ENCODE data around the gene VAV3. TPM values are rescaled to one million over a fixed set of nuclear protein-coding genes. Genes with fewer than 3 reads are reported as not detected.
"Not testable (repeated sequence)": the region's sequence is repeated elsewhere in the genome, so short reads cannot be mapped to it uniquely, and the experiment has no call there.

VAV3 gene
- total RNA-seq, 2 experiments from 2014 or later: 1.2 to 1.3 TPM

GRCh38 chr1:107867422-107867821 is 97.6 kb downstream of the VAV3 start:
- peaks cover 16% of the 10 kb centered on the region for H3K9me3 Mint-ChIP-seq
- H3K4me1 Mint-ChIP-seq: peaks cover 16% of the 10 kb centered on the region
- no peaks in the 10 kb centered on the region for H3K36me3 Mint-ChIP-seq (ENCODE audit: low read depth)
- POLR2A ChIA-PET: no interaction called here
- no peaks in the 10 kb centered on the region for H3K27me3 Mint-ChIP-seq
- H3K4me3 Mint-ChIP-seq: no peak overlapping the region
- DNase-seq: no peak
- CTCF ChIA-PET: interaction anchor here (1.7 kb wide), 1 partner anchor 15 kb away, joined by 4 read pairs; no protein-coding TSS in a partner anchor
- no peak overlapping the region for H3K27ac Mint-ChIP-seq

GRCh38 chr1:107866870-107867269 is 98.1 kb downstream of the VAV3 start:
- no peak overlapping the region for H3K27ac Mint-ChIP-seq
- peaks cover 21% of the 10 kb centered on the region for H3K9me3 Mint-ChIP-seq
- ChIA-PET CTCF (interaction anchor here (1.7 kb wide), 1 partner anchor 16 kb away, joined by 4 read pairs; no protein-coding TSS in a partner anchor), POLR2A (no interaction called here)
- peaks cover 21% of the 10 kb centered on the region for H3K4me1 Mint-ChIP-seq
- H3K27me3 Mint-ChIP-seq: no peaks in the 10 kb centered on the region
- H3K36me3 Mint-ChIP-seq (ENCODE audit: low read depth): peaks cover under 1% of the 10 kb centered on the region
- DNase-seq: no peak
- no peak overlapping the region for H3K4me3 Mint-ChIP-seq

GRCh38 chr1:107865627-107866026 is 99.4 kb downstream of the VAV3 start:
- Mint-ChIP-seq H3K9me3 (peaks cover 29% of the 10 kb centered on the region), H3K27me3 (no peaks in the 10 kb centered on the region), H3K4me1 (peaks cover 25% of the 10 kb centered on the region), H3K4me3 (no peak overlapping the region), H3K27ac (no peak overlapping the region), H3K36me3 (ENCODE audit: low read depth) (peaks cover 2% of the 10 kb centered on the region)
- DNase-seq: no peak
- CTCF ChIA-PET: no interaction called here
- POLR2A ChIA-PET: no interaction called here

GRCh38 chr1:107863342-107863741 is 101.6 kb downstream of the VAV3 start:
- no peak overlapping the region for H3K27ac Mint-ChIP-seq
- H3K4me3 Mint-ChIP-seq: no peak overlapping the region
- ChIA-PET CTCF (interaction anchor here (1.0 kb wide), 1 partner anchor 22 kb away, joined by 4 read pairs; no protein-coding TSS in a partner anchor), POLR2A (no interaction called here)
- H3K4me1 Mint-ChIP-seq: peaks cover 24% of the 10 kb centered on the region
- no peak for DNase-seq
- H3K27me3 Mint-ChIP-seq: no peaks in the 10 kb centered on the region
- peaks cover 24% of the 10 kb centered on the region for H3K9me3 Mint-ChIP-seq
- peaks cover 2% of the 10 kb centered on the region for H3K36me3 Mint-ChIP-seq (ENCODE audit: low read depth)

- no peaks in the 10 kb centered on the region for H3K27me3 Mint-ChIP-seq
- no peak overlapping the region for H3K27ac Mint-ChIP-seq
- ChIA-PET CTCF (no interaction called here), POLR2A (no interaction called here)
- peaks cover 24% of the 10 kb centered on the region for H3K4me1 Mint-ChIP-seq
- H3K4me3 Mint-ChIP-seq: no peak overlapping the region
- peaks cover 24% of the 10 kb centered on the region for H3K9me3 Mint-ChIP-seq
- no peak for DNase-seq
- H3K36me3 Mint-ChIP-seq (ENCODE audit: low read depth): peaks cover 2% of the 10 kb centered on the region
These were observed 102.9 kb downstream of the VAV3 start for GRCh38 chr1:107862064-107862463.

- DNase-seq: no peak
- Mint-ChIP-seq H3K9me3 (peaks cover 23% of the 10 kb centered on the region), H3K27ac (no peak overlapping the region), H3K27me3 (no peaks in the 10 kb centered on the region), H3K36me3 (ENCODE audit: low read depth) (peaks cover 2% of the 10 kb centered on the region), H3K4me1 (peaks cover 11% of the 10 kb centered on the region), H3K4me3 (no peak overlapping the region)
- ChIA-PET CTCF (no interaction called here), POLR2A (no interaction called here)
These were observed 106.7 kb downstream of the VAV3 start for GRCh38 chr1:107858323-107858722.

- Mint-ChIP-seq H3K27me3 (no peaks in the 10 kb centered on the region), H3K9me3 (peaks cover 2% of the 10 kb centered on the region), H3K27ac (no peak overlapping the region), H3K4me1 (peaks cover 2% of the 10 kb centered on the region), H3K36me3 (ENCODE audit: low read depth) (peaks cover under 1% of the 10 kb centered on the region), H3K4me3 (no peak overlapping the region)
- no peak for DNase-seq
- ChIA-PET POLR2A (interaction anchor here (0.6 kb wide), 1 partner anchor 93 kb away, joined by 4 read pairs; no protein-coding TSS in a partner anchor), CTCF (interaction anchor here (0.6 to 0.7 kb wide), 5 partner anchors 70 to 1611 kb away, joined by 3 to 6 read pairs (median 3); no protein-coding TSS in a partner anchor)
These were observed 113.6 kb downstream of the VAV3 start for GRCh38 chr1:107851418-107851817.

- DNase-seq, POLR2A ChIA-PET, H3K27me3 Mint-ChIP-seq, H3K9me3 Mint-ChIP-seq, CTCF ChIA-PET: not testable (repeated sequence)
- H3K4me3 Mint-ChIP-seq: peak overlapping the region; percentile 11
- peaks cover 16% of the 10 kb centered on the region for H3K36me3 Mint-ChIP-seq (ENCODE audit: low read depth)
- peak overlapping the region; percentile 80 for H3K27ac Mint-ChIP-seq
- peaks cover 46% of the 10 kb centered on the region for H3K4me1 Mint-ChIP-seq
These were observed 120.3 kb downstream of the VAV3 start for GRCh38 chr1:107844541-107845194.

GRCh38 chr1:107843989-107844388 is 121.0 kb downstream of the VAV3 start:
- ChIA-PET CTCF (no interaction called here), POLR2A (no interaction called here)
- Mint-ChIP-seq H3K4me3 (no peak overlapping the region), H3K27me3 (no peaks in the 10 kb centered on the region), H3K27ac (peak overlapping the region; percentile 54), H3K36me3 (ENCODE audit: low read depth) (peaks cover 16% of the 10 kb centered on the region), H3K9me3 (peaks cover 6% of the 10 kb centered on the region), H3K4me1 (peaks cover 47% of the 10 kb centered on the region)
- no peak for DNase-seq

GRCh38 chr1:107842241-107842640 is 122.7 kb downstream of the VAV3 start:
- Mint-ChIP-seq H3K27me3 (no peaks in the 10 kb centered on the region), H3K27ac (no peak overlapping the region), H3K9me3 (peaks cover 14% of the 10 kb centered on the region), H3K36me3 (ENCODE audit: low read depth) (peaks cover 22% of the 10 kb centered on the region), H3K4me3 (no peak overlapping the region), H3K4me1 (peaks cover 47% of the 10 kb centered on the region)
- ChIA-PET POLR2A (no interaction called here), CTCF (interaction anchor here (0.8 to 1.6 kb wide), 3 partner anchors 21 to 290 kb away, joined by 3 to 4 read pairs (median 4); no protein-coding TSS in a partner anchor)
- DNase-seq: no peak

GRCh38 chr1:107840725-107841124 is 124.3 kb downstream of the VAV3 start:
- peaks cover 17% of the 10 kb centered on the region for H3K36me3 Mint-ChIP-seq (ENCODE audit: low read depth)
- ChIA-PET POLR2A (no interaction called here), CTCF (interaction anchor here (0.7 to 1.6 kb wide), 2 partner anchors 106 to 350 kb away, joined by 4 to 5 read pairs; no protein-coding TSS in a partner anchor)
- DNase-seq: no peak
- no peaks in the 10 kb centered on the region for H3K27me3 Mint-ChIP-seq
- peak overlapping the region; percentile 17 for H3K27ac Mint-ChIP-seq
- peaks cover 24% of the 10 kb centered on the region for H3K9me3 Mint-ChIP-seq
- H3K4me3 Mint-ChIP-seq: no peak overlapping the region
- peaks cover 51% of the 10 kb centered on the region for H3K4me1 Mint-ChIP-seq

- H3K4me1 Mint-ChIP-seq: peaks cover 32% of the 10 kb centered on the region
- H3K27me3 Mint-ChIP-seq: no peaks in the 10 kb centered on the region
- H3K9me3 Mint-ChIP-seq: peaks cover 20% of the 10 kb centered on the region
- no peak overlapping the region for H3K4me3 Mint-ChIP-seq
- ChIA-PET CTCF (no interaction called here), POLR2A (no interaction called here)
- H3K27ac Mint-ChIP-seq: no peak overlapping the region
- DNase-seq: no peak
- peaks cover 8% of the 10 kb centered on the region for H3K36me3 Mint-ChIP-seq (ENCODE audit: low read depth)
These were observed 126.9 kb downstream of the VAV3 start for GRCh38 chr1:107838056-107838455.

GRCh38 chr1:107835151-107835670 is 129.8 kb downstream of the VAV3 start:
- Mint-ChIP-seq H3K27ac (no peak overlapping the region), H3K27me3 (no peaks in the 10 kb centered on the region), H3K4me1 (peaks cover 22% of the 10 kb centered on the region), H3K9me3 (peaks cover 20% of the 10 kb centered on the region), H3K36me3 (ENCODE audit: low read depth) (peaks cover 11% of the 10 kb centered on the region), H3K4me3 (no peak overlapping the region)
- DNase-seq: no peak
- CTCF ChIA-PET: interaction anchor here (1.0 kb wide), 2 partner anchors 18 to 40 kb away, joined by 3 read pairs; no protein-coding TSS in a partner anchor
- POLR2A ChIA-PET: no interaction called here
